ENCODE measurements around the gene KIF1A.

GRCh38 chr2:240701091-240701735 is 118.8 kb downstream of the KIF1A start:
- no peak for TF ChIP-seq CTCF (optimal IDR thresholded peaks at IDR 0.05 in 1 of 3, IDR thresholded peaks at IDR 0.05 in 1 of 3, conservative IDR thresholded peaks at IDR 0.05 in 1 of 3; ENCODE audit: extremely low read depth in 1 of 3, insufficient read depth in 2 of 3, low read length in 3 of 3)
- no peak for TF ChIP-seq EZH2 (IDR thresholded peaks at IDR 0.05; ENCODE audit: low read length)
